Upper lobe of right lung (tissue), 1 donor: ENCODE measurements around the gene PRAME. TPM values are rescaled to one million over a fixed set of nuclear protein-coding genes. Genes with fewer than 3 reads are reported as not detected.

ENCODE experiments used
- ATAC-seq: fragments of 200-7000 bp; cut with Tn5 transposase; one replicate; pipeline ENCODE4 v1.9.1; 2020; ENCODE audit warnings: mild to moderate bottlenecking, moderate library complexity
- DNase-seq: peaks from one replicate; pipeline ENCODE4 v3.0.0-alpha.2; 2020
- H3K27ac ChIP-seq: fragments of 200-600 bp; one replicate; pipeline ENCODE4 v1.8.0; 2022
- H3K27me3 ChIP-seq: fragments of 200-600 bp; one replicate; pipeline ENCODE4 v1.8.0; 2022; ENCODE audit warnings: mild to moderate bottlenecking
- H3K36me3 ChIP-seq: fragments of 200-600 bp; one replicate; pipeline ENCODE4 v1.8.0; 2022
- H3K4me1 ChIP-seq: fragments of 200-600 bp; one replicate; pipeline ENCODE4 v1.8.0; 2022
- H3K4me3 ChIP-seq: fragments of 200-600 bp; one replicate; pipeline ENCODE4 v1.8.0; 2022; ENCODE audit warnings: mild to moderate bottlenecking
- H3K9me3 ChIP-seq: fragments of 200-600 bp; one replicate; pipeline ENCODE4 v1.8.0; 2022
- CTCF ChIP-seq: fragments of 200-600 bp; IDR thresholded peaks from one replicate; pipeline ENCODE4 v1.8.0; 2022; ENCODE audit warnings: antibody characterized with exemption
- intact Hi-C: fragments of 100-400 bp; cut with DNase I; formaldehyde crosslinking; loops from one replicate; pipeline ENCODE4 v1.11.0; 2022
- total RNA-seq: library from RNA; stranded (reverse); fragmentation: NEBNext Ultra II Directional; extraction: Animal tissue kit (Norgen Biotek cat#: 25700); gene quantifications from one replicate; pipeline ENCODE4 v1.2.1, GENCODE V29; 2021
- donor health status: DM: no; HTN: yes; CAD: no; lungs with severe emphysema.

The PRAME gene
- total RNA-seq, 1 donor from 2014 or later: not detected

- ATAC-seq: no peak
- no peak overlapping the region for H3K4me3 ChIP-seq
- no peak for TF ChIP-seq CTCF
- peaks cover 26% of the 10 kb centered on the region for H3K27me3 ChIP-seq
- H3K4me1 ChIP-seq: no peaks in the 10 kb centered on the region
- no peaks in the 10 kb centered on the region for H3K36me3 ChIP-seq
- intact Hi-C loops: no loop called here
- no peak overlapping the region for H3K27ac ChIP-seq
- no peaks in the 10 kb centered on the region for H3K9me3 ChIP-seq
- no peak for DNase-seq
Observed at GRCh38 chr22:22569218-22569617, 10.2 kb upstream of the PRAME start.

GRCh38 chr22:22565981-22566380, 6.9 kb upstream of the PRAME start:
- no peak overlapping the region for H3K27ac ChIP-seq
- intact Hi-C loops: no loop called here
- no peak for DNase-seq
- TF ChIP-seq CTCF: no peak
- H3K36me3 ChIP-seq: no peaks in the 10 kb centered on the region
- H3K4me1 ChIP-seq: no peaks in the 10 kb centered on the region
- peaks cover 21% of the 10 kb centered on the region for H3K27me3 ChIP-seq
- H3K9me3 ChIP-seq: no peaks in the 10 kb centered on the region
- no peak for ATAC-seq
- no peak overlapping the region for H3K4me3 ChIP-seq

- H3K27me3 ChIP-seq: no peaks in the 10 kb centered on the region
- no peaks in the 10 kb centered on the region for H3K4me1 ChIP-seq
- ATAC-seq (no peak), DNase-seq (no peak)
- no peaks in the 10 kb centered on the region for H3K9me3 ChIP-seq
- H3K36me3 ChIP-seq: no peaks in the 10 kb centered on the region
- H3K4me3 ChIP-seq: no peak overlapping the region
- H3K27ac ChIP-seq: no peak overlapping the region
- intact Hi-C loops: no loop called here
- TF ChIP-seq CTCF: no peak
Observed at GRCh38 chr22:22558071-22558971, 744 bp downstream of the PRAME start.

DNA sequence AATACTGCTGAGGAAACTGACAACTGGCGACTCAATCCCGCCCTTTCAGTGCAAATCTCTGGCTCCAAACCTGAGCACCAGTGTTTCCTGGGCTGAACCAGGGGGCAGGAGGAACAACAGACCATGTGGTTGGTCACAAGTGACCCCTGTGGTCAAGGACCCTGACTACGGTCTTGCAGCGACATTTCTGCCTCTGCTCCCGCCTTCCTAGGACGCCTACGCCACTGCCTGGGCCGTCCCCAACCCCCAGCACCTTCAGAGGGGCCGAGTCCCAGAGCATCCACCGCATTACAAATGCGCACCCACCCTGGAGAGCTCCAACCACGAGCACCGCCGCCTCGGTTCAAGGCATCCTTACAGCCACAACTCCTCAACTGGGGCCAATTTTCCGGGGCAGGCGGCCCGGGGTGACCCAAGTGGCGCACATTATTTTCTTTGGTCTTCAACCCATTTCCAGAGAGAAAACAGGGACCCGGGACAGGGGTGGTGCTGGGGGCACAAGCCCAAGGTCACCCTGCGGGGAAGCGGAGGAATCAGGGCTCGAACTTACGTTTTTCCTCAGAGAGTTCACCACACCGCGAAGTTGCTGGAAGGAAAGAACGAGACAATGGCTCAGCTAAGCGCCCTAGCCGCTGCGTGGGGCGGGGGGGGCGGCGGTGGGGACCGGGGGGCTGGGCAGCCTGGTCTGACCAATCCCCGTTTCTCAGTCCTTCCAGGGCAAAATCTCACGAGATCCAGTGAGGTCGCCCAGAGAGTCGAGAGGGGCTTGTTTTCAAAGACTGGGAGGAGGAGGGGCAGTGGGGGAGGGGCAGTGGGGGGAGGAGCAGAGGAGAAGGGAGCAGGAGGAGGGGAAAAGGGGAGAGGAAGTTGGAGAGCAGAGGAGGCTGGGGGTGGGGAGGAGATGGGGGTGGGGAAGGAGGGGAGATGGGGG, 1.8 kb downstream of the PRAME start:
- no peak overlapping the region for H3K4me3 ChIP-seq
- no peak for TF ChIP-seq CTCF
- no peak for DNase-seq
- H3K36me3 ChIP-seq: no peaks in the 10 kb centered on the region
- no peaks in the 10 kb centered on the region for H3K27me3 ChIP-seq
- no peaks in the 10 kb centered on the region for H3K9me3 ChIP-seq
- intact Hi-C loops: no loop called here
- no peak for ATAC-seq
- H3K4me1 ChIP-seq: no peaks in the 10 kb centered on the region
- H3K27ac ChIP-seq: no peak overlapping the region

DNA sequence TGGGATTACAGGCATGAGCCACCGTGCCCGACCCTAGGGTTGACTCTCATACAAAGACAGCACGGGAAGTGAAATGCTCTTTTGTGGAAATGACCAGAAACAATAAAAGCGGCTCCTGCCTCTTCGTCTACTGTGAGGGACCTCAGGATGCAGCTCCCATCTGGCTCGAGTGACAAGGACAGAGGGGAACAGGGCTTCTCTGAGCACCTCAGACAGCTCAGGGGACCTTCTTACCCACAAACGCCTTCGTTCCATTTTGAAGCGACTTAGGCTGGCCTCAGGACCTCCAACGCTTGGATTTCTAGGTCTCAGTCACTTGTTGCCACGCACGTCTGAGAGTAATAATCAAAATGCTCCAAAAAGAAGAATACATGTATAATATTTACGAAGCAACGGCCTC, 2.5 kb downstream of the PRAME start:
- DNase-seq (no peak), ATAC-seq (no peak)
- TF ChIP-seq CTCF: no peak
- Histone ChIP-seq H3K4me1 (no peaks in the 10 kb centered on the region), H3K36me3 (no peaks in the 10 kb centered on the region), H3K4me3 (no peak overlapping the region), H3K9me3 (no peaks in the 10 kb centered on the region), H3K27ac (no peak overlapping the region), H3K27me3 (no peaks in the 10 kb centered on the region)
- intact Hi-C loops: no loop called here
